NOMO-1 treated with DMSO at 0.1 percent for 48 hours (cell line): Measurements from ENCODE around the gene PAX5.

Experiments
- DNase-seq: peaks from one replicate; lab custom pipeline; 2025; ENCODE audit not compliant: unreplicated experiment; lab: John Stamatoyannopoulos, UW

Gene PAX5

DNA sequence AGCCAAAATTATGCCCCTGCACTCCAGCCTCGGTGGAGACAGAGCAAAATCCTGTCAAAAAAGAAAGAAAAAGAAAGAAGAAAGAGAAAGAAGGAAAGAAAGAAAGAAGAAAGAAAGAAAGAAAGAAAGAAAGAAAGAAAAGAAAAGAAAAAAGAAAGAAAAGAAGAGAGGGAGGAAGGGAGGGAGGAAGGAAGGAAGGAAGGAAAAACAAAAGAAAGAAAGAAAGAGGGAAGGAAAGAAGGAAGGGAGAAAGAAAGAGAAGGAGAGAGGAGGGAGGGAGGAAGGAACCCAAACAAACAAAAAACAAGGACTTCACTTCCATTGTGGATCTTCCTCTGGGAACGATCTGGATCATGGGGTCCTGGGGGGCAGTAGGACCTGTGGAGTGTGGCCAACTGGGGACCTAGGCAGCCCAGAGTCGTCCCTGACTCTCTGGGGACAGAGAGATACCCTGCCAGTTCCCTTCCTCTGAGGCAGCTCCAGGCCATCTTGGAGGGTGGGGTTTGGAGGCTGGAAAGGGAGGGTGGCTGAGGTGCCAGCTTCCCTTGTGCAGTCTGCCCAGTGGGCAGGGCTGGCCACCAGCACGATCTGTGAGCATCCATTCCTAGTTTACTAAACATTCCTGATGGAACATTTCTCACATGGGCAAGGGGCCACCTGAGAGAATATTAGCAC is 216.8 kb downstream of the PAX5 start:
- no peak for DNase-seq

- no peak for DNase-seq
These were observed 217.7 kb downstream of the PAX5 start for GRCh38 chr9:36816371-36816770.

- no peak for DNase-seq
These were observed 218.3 kb downstream of the PAX5 start for GRCh38 chr9:36815566-36816348.

- no peak for DNase-seq
These were observed 219.0 kb downstream of the PAX5 start for GRCh38 chr9:36815023-36815422.

- no peak for DNase-seq
These were observed 220.9 kb downstream of the PAX5 start for GRCh38 chr9:36813154-36813553.

DNA sequence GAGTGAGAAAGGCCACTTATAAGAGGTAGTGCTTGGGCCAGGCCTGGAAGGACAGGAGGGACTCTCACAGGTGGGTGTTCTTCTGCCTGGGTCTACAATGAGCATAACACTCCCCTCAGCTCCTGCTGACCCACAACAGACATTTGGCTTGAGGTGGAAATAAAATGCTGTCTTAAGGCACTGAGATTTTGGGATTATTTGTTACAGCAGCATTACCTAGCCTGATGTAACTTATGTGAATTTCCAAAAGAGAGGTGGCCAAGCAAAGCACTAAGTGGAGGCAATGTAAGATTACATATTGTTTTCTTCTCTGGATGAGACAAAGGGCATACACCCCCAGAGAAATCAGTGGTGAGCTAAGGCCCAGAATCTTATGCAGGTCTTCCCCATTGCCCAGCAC is 221.5 kb downstream of the PAX5 start:
- DNase-seq, result no peak

- DNase-seq, result no peak
These were observed 225.8 kb downstream of the PAX5 start for GRCh38 chr9:36808251-36808650.

DNA sequence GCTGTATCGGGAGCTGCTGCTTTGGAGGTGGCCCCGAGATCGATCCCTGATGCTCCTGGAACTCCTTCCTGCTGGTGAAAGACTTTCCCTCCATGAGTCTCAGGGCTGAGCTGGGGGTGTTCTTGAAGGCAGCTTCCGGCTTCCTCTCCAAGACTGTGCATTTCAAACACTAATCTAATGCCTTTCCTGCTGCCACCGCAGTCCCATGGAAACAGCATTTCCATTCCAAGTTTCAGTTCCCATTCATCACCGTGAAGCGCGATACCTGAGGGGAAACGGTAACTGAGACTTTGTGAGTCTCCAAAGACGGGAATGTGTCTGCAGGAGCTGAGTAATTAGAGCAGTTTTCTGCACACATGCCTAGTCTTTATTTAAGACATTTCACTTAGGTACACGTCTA is 230.1 kb downstream of the PAX5 start:
- no peak for DNase-seq

DNA sequence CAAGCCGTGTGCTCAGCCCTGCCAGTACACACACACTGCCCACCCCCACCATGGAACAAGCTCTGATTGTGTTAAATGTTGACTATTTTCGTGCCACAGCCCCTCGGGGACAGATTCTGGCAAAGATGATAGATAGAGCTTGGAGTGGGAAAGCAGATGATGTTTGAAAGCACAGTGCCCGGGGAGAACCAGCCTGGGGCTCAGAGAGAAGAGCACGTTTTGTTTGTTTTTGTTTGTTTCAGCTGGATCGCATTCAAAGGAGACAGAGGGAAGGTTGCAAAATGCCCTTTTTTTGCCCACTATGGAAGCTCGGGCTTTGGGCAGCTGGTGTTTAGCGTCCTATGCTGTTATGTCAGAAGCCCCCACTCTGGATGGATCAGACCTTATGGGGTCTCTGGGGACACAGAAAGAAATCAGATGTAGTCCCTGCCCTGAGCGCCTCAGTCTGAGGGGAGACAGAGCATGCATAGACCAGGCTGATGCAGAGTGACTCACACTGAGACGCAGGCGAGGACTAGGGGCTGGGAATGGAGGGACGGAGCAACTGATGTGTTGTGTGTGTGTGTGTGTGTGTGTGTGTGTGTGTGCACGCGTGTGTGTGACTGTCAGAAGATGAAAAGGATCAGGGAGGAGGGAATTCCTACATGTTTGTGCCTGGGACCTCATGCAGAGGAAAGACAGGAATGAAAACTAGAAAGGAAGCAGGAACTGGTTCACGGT is 231.7 kb downstream of the PAX5 start:
- DNase-seq, result no peak

DNA sequence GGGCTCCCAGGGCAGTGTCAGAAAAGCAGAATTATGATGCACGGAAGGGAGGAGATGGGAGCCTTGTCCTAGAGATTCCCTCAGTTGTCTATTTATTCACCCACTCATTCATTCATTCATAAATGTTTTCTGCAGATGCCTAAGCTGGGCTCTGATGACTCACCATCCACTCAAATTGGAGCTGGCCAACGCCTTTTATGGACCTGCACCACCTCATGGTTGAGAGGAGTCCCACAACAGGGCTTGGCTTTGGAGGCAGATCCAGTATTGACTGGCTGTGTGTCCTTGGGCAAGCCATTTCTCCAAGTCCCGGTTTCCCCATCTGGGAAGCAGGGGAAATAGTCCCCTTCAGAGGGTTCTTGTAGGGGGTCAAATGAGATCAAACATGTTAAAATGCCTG is 233.6 kb downstream of the PAX5 start:
- DNase-seq, result no peak

DNA sequence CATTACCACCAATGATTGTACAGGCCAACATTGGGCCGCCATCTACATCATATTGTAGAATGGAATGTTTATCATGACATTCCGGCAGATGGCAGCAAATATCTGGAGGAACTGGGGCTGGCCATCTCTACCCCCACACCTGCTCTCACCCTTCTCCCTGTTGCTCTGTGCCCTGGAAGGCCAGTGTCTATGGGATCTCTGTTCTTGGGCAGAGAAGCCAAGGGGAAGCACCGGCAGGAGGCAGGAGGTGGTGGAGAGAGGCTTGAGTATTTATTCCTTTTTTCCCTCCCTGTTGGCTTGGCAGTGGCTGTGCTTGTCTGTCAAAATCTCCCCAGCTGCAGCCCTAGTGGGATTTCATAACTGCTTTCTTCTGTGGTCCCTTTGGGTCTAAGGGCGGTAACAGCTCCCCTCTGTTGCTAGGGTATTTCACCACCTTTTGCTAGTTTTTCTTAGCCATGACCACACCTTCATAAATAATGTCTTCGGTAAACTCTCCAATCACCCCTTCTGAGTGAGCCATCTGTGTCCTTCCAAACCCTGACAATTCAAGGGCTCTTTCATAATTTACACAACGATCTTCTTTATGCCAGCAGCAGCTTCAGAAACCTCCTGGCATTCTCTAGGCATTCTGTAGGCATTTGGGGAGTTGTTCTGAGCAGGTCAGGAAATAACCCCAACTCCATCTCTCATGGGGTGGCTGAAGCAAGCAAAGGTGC is 235.6 kb downstream of the PAX5 start:
- DNase-seq, result no peak

DNA sequence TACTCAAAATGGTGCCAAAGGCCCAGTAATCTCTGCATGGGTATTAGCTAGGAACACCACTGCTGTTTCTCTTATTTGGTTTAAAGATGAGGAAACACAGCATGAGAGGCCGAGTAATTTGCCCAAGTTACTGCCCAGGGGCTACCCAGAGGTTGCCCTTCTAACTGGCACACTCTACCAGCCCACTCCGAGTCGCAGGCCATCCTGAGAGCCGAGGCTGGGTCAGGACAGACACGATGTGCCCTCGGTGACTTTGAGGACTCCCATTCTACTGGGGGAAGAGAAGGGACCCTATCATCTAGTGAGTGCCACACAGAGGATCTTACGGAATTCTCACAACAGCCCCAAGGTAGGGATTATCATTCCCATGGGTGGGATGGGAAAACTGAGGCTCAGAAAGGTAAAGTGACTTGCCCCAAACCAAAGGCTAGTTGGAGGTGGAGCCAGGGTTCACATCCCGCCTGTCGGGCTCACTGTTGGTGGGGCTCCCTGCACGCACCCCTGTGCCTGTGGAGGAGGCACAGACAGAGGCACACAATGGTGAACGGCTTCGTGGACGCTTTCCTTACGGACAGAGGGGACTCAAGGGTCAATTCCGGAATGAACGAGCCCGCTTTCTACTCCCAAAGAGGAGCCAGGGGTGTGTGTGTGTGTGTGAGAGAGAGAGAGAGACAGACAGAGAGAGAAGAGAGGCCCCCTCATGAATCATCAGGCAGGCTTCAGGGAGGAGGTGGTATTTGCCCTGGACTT is 236.4 kb downstream of the PAX5 start:
- no peak for DNase-seq

DNA sequence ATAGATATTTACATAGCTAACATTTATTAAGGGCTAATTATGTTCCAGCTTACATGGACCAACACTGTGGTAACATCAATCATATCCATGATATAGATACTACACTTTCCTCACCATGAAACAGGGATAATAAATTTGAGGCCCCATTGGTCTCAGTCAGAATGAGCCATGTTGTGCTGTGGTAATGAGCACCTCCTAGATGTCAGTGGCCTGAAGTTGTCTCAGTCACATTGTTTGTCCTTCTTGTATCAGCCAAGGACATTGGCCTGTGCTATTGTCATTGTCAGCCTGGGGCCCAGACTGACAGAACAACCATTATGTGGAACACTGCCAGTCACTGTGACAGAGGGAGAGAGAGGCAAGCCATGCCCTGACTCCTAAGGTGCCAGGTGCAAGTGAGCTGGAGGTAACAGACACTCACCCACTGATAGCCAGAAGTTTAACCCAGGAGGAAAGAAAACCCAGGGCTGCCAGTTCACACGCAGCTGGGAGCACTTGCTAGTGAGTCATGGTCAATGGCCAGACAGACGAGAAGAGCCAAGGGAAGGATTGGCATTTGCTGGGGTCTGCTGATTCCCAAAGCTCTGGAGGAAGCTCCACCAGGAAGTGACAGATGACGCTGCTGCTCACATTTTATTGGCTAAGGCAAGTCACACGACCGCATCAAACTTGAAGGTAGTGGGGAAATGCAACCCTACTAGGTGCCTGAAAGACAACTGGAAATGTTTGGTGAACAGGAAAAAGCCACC is 237.2 kb downstream of the PAX5 start:
- no peak for DNase-seq

GRCh38 chr9:36794461-36794860 is 239.6 kb downstream of the PAX5 start:
- DNase-seq, result no peak

DNA sequence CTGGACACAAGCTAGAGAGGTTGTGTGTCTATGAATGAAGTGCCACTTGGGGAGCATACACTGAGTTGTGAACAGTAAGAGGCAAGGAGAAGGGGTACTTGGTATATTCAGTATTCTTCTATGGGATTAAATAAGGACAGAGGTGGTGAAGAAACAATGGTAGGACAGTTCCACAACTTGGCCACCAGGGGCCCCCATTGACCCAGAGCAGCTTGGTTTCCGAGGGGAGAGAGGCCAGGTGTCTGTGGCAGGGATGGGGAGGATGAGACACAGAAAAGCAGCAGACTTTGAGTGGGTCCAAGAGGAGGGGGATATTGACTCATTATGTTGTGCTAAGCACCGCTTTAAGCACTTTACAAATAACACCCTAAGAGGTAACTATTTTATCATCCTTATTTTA is 240.8 kb downstream of the PAX5 start:
- no peak for DNase-seq

GRCh38 chr9:36791222-36791950 is 242.7 kb downstream of the PAX5 start:
- DNase-seq, result no peak

GRCh38 chr9:36789886-36790285 is 244.2 kb downstream of the PAX5 start:
- no peak for DNase-seq

GRCh38 chr9:36788534-36788933 is 245.5 kb downstream of the PAX5 start:
- DNase-seq, result no peak

DNA sequence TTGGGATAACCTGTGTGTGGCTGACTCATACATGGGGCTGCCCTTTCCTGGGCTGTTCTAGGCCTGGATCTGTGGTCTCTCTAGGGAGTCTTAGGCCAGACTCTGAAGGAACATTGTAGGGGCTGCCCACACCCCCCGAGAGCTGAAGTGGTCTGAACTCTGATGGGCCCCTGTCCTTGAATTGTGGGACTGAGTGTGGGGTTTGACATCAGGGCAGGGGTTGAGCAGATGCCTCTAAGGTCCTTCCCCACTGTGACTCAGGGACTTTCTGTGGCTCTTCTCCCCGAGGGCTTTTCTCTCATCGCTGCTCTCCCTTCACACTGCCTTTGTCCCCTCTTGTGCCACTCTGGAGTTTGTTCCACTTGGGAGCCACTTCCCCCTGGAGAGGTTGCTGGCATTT is 246.4 kb downstream of the PAX5 start:
- DNase-seq, result no peak
